Measurements from ENCODE around the gene PTP4A2.
"Not testable (repeated sequence)": the region's sequence is repeated elsewhere in the genome, so short reads cannot be mapped to it uniquely, and the experiment has no call there.

Gene PTP4A2

GRCh38 chr1:31895474-31896198 is 42.5 kb downstream of the PTP4A2 start:
- DNase-seq, result not testable (repeated sequence)

- DNase-seq, result no peak
Measured at GRCh38 chr1:31891280-31891679, 46.9 kb downstream of the PTP4A2 start.

GRCh38 chr1:31888291-31888690 is 49.9 kb downstream of the PTP4A2 start:
- DNase-seq, result no peak

- no peak for DNase-seq
Measured at GRCh38 chr1:31886866-31887265, 51.3 kb downstream of the PTP4A2 start.

- no peak for DNase-seq
Measured at GRCh38 chr1:31885851-31886250, 52.3 kb downstream of the PTP4A2 start.

GRCh38 chr1:31883357-31883942 is 54.7 kb downstream of the PTP4A2 start:
- no peak for DNase-seq

GRCh38 chr1:31881688-31882000 is 56.5 kb downstream of the PTP4A2 start:
- no peak for DNase-seq

- no peak for DNase-seq
Measured at GRCh38 chr1:31880957-31881687, 57.0 kb downstream of the PTP4A2 start.

GRCh38 chr1:31879981-31880608 is 58.1 kb downstream of the PTP4A2 start:
- no peak for DNase-seq

- no peak for DNase-seq
Measured at GRCh38 chr1:31878058-31878457, 60.1 kb downstream of the PTP4A2 start.

GRCh38 chr1:31877544-31877943 is 60.6 kb downstream of the PTP4A2 start:
- DNase-seq, result no peak

- DNase-seq, result no peak
Measured at GRCh38 chr1:31875636-31876236, 62.4 kb downstream of the PTP4A2 start.

GRCh38 chr1:31874942-31875341 is 63.2 kb downstream of the PTP4A2 start:
- no peak for DNase-seq

GRCh38 chr1:31872658-31873636 is 65.2 kb downstream of the PTP4A2 start:
- DNase-seq, result no peak

GRCh38 chr1:31871703-31872102 is 66.5 kb downstream of the PTP4A2 start:
- no peak for DNase-seq

- DNase-seq, result no peak
Measured at GRCh38 chr1:31870086-31870736, 68.0 kb downstream of the PTP4A2 start.

GRCh38 chr1:31869449-31869848 is 68.7 kb downstream of the PTP4A2 start:
- no peak for DNase-seq

GRCh38 chr1:31868862-31869261 is 69.3 kb downstream of the PTP4A2 start:
- DNase-seq, result no peak

- DNase-seq, result no peak
Measured at GRCh38 chr1:31867546-31867945, 70.6 kb downstream of the PTP4A2 start.

- no peak for DNase-seq
Measured at GRCh38 chr1:31866450-31867032, 71.6 kb downstream of the PTP4A2 start.

All from right kidney (tissue), 1 donor.